ENCODE data around the gene BACH2.

- TF ChIP-seq EZH2phosphoT487 (IDR thresholded peaks at IDR 0.05; ENCODE audit: borderline replicate concordance, low read length) (no peak), CTCF (IDR thresholded peaks at IDR 0.05; ENCODE audit: low read depth, low read length, poor library complexity, severe bottlenecking) (no peak)
These were observed 137.2 kb downstream of the BACH2 start for GRCh38 chr6:90159452-90159851.
